PC-3 (cell line): ENCODE measurements around the gene NR2F6. TPM values are rescaled to one million over a fixed set of nuclear protein-coding genes. Genes with fewer than 3 reads are reported as not detected.
"Not testable (repeated sequence)": the region's sequence is repeated elsewhere in the genome, so short reads cannot be mapped to it uniquely, and the experiment has no call there.

Experiments
- ATAC-seq: fragments of 200-7000 bp; cut with Tn5 transposase; 2 replicates; pipeline ENCODE4 v1.9.1; 2020; ENCODE audit warnings: mild to moderate bottlenecking, moderate library complexity
- BruUV-seq: library from RNA; stranded (reverse); fragments of 400-500 nt; replicated peaks from 2 replicates; lab custom pipeline; 2021; lab: Mats Ljungman, UMichigan
- CTCF ChIA-PET: fragments of 300-600 bp; sonication (Branson Sonifier 250); formaldehyde crosslinking; loops from one replicate; lab custom pipeline; 2022; ENCODE audit warnings: antibody characterized with exemption; lab: Charles Lee
- POLR2A ChIA-PET: fragments of 300-600 bp; sonication (Branson Sonifier 250); formaldehyde crosslinking; loops from one replicate; lab custom pipeline; 2022; ENCODE audit warnings: antibody characterized with exemption; ENCODE audit not compliant: unreplicated experiment; lab: Charles Lee
- DNase-seq: peaks from one replicate; pipeline ENCODE4 v3.0.0-alpha.2; 2015
- H2AFZ ChIP-seq: fragments of 300-600 bp; sonication (generic); 2 replicates; pipeline ENCODE4 v1.6.0; 2016; ENCODE audit warnings: antibody characterized with exemption, low read length
- H3F3A ChIP-seq: fragments of 300-600 bp; sonication (generic); one replicate; pipeline ENCODE4 v1.6.0; 2017; ENCODE audit warnings: antibody characterized with exemption, low read length, control low read depth, mild to moderate bottlenecking; ENCODE audit not compliant: unreplicated experiment
- H3K27ac ChIP-seq: fragments of 300-600 bp; sonication (generic); 2 replicates; pipeline ENCODE4 v1.5.1; 2016; ENCODE audit warnings: mild to moderate bottlenecking, low read length
- H3K27me3 ChIP-seq: fragments of 300-600 bp; sonication (generic); 2 replicates; pipeline ENCODE4 v1.6.1; 2016; ENCODE audit warnings: low read length, mixed read lengths
- H3K36me3 ChIP-seq: fragments of 300-600 bp; sonication (generic); 2 replicates; pipeline ENCODE4 v1.6.1; 2016; ENCODE audit warnings: low read depth, mixed run types, low read length, mixed read lengths
- H3K4me1 ChIP-seq: fragments of 300-600 bp; sonication (generic); 2 replicates; pipeline ENCODE4 v1.5.1; 2016; ENCODE audit warnings: low read length; ENCODE audit not compliant: insufficient read depth
- H3K4me2 ChIP-seq: fragments of 300-600 bp; sonication (generic); 2 replicates; pipeline ENCODE4 v1.6.0; 2016; ENCODE audit warnings: low read length
- H3K4me3 ChIP-seq: fragments of 300-600 bp; sonication (generic); 2 replicates; pipeline ENCODE4 v1.5.1; 2016; ENCODE audit warnings: mild to moderate bottlenecking, low read length, mixed read lengths
- H3K79me2 ChIP-seq: fragments of 300-600 bp; sonication (generic); 2 replicates; pipeline ENCODE4 v1.6.1; 2017; ENCODE audit warnings: low read length, mixed read lengths
- H3K9ac ChIP-seq: fragments of 300-600 bp; sonication (generic); 2 replicates; pipeline ENCODE4 v1.6.0; 2016; ENCODE audit warnings: mild to moderate bottlenecking, low read length
- H3K9me2 ChIP-seq: fragments of 300-600 bp; sonication (generic); replicated peaks from 2 replicates; pipeline ENCODE4 v1.6.1; 2016; ENCODE audit warnings: mixed run types, low read length, mixed read lengths
- H3K9me3 ChIP-seq: fragments of 300-600 bp; sonication (generic); 2 replicates; pipeline ENCODE4 v1.6.1; 2016; ENCODE audit warnings: low read length, mixed read lengths
- H4K20me1 ChIP-seq: fragments of 300-600 bp; sonication (generic); 2 replicates; pipeline ENCODE4 v1.6.1; 2016; ENCODE audit warnings: low read length, mixed read lengths
- EZH2 ChIP-seq: fragments of 300-600 bp; sonication (generic); IDR thresholded peaks from one replicate; pipeline ENCODE4 v1.6.1; 2017; ENCODE audit warnings: antibody characterized with exemption, mild to moderate bottlenecking, low read length; ENCODE audit not compliant: unreplicated experiment
- EZH2phosphoT487 ChIP-seq: fragments of 300-600 bp; sonication (generic); IDR thresholded peaks from 2 replicates; pipeline ENCODE4 v1.6.1; 2018; ENCODE audit warnings: mild to moderate bottlenecking, antibody characterized with exemption, low read length, borderline replicate concordance
- intact Hi-C: fragments of 100-400 bp; cut with micrococcal nuclease; formaldehyde crosslinking; loops from 2 replicates; pipeline ENCODE4 v1.9.0; 2023
- total RNA-seq: library from RNA; depleted of rRNA; stranded (reverse); fragments of >200 nt; gene quantifications from 2 replicates; pipeline ENCODE4 v1.2.3, GENCODE V29; 2014
- TF ChIP-seq, protein P1 (sequence below): fragments of 300-600 bp; sonication (generic); conservative IDR thresholded peaks from 2 replicates; pipeline ENCODE4 v1.5.1; 2017; ENCODE audit warnings: antibody characterized with exemption, low read depth, mild to moderate bottlenecking, low read length

Gene NR2F6
- total RNA-seq, 1 experiment from 2014 or later = 134 TPM

DNA sequence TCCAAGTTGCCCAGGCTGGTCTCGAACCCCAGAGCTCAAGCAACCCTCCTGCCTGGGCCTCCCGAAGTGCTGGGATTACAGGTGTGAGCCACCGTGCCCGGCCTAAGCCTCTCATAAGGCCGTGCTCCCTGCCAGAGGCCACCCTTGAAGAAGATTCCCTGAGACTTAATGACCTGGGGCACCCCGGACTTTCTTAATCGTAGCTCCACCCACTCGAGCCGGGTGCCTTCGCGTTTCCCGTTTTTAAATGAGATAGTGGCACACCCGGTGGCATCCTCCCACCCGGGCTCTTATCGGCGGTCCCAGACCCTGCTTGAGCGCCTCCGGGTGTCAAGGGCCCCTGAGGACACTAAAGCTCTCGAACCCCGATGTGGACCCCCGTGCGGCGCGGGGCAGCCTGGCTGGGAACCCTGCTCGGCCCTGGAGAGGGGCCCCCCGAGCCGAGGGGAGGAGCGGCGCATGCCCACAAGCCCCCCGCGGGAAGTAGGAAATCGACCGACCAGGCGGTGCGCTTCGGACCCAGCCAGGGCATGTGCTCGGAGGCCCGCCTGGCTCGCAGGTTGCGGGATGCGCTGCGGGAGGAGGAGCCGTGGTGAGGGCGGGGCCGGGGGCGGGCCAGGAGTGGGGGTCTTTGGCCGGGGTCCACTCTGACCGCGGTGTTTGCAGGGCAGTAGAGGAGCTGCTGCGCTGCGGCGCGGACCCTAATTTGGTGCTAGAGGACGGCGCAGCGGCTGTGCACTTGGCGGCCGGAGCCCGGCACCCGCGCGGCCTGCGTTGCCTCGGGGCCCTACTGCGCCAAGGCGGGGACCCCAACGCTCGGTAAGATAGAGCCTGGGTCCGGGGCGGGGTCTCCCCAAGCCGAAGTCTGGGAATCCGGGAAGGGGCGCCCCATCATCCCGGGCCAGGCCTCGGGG lies 35.9 kb upstream of the NR2F6 start, which contains the start of gene ANKLE1:
TSS of gene ANKLE1 (plus strand) at position 511 of the 914 bp plus-strand sequence. CDS start at position 531, 20 bp downstream.
- peaks cover 6% of the 10 kb centered on the region; the same call in 1 of the 2 replicates for H3K36me3 ChIP-seq
- ATAC-seq (no peak), DNase-seq (no peak)
- no peaks in the 10 kb centered on the region for H4K20me1 ChIP-seq
- H3K27ac ChIP-seq = no peak within 1 kb of the TSS
- peak within 1 kb of the TSS; percentile 84 for H2AFZ ChIP-seq
- ChIA-PET CTCF (interaction anchor here (0.6 to 1.4 kb wide), 3 partner anchors 15 to 45 kb away, joined by 3 to 4 read pairs (median 3); partner anchors contain the start of gene DDA1), POLR2A (interaction anchor here (0.7 to 1.0 kb wide), 2 partner anchors 15 to 66 kb away, joined by 3 to 5 read pairs; partner anchors contain the start of gene USE1)
- H3K9me3 ChIP-seq = no peaks in the 10 kb centered on the region
- peak within 1 kb of the TSS; percentile 26 for H3K9ac ChIP-seq
- BruUV-seq = no TSS peak
- H3K9me2 ChIP-seq = no peaks in the 10 kb centered on the region
- no peaks in the 10 kb centered on the region for H3F3A ChIP-seq
- TF ChIP-seq EZH2 = no peak
- TF ChIP-seq EZH2phosphoT487 = no peak
- intact Hi-C loops = loop anchor here (1.0 to 2.0 kb wide), 3 partner anchors 20 to 214 kb away; no protein-coding TSS in a partner anchor
- peak within 1 kb of the TSS; percentile 57 for H3K4me3 ChIP-seq
- H3K4me2 ChIP-seq = peak within 1 kb of the TSS; percentile 81
- no peaks in the 10 kb centered on the region for H3K27me3 ChIP-seq
- no peaks in the 10 kb centered on the region for H3K79me2 ChIP-seq
- no peaks in the 10 kb centered on the region for H3K4me1 ChIP-seq

DNA sequence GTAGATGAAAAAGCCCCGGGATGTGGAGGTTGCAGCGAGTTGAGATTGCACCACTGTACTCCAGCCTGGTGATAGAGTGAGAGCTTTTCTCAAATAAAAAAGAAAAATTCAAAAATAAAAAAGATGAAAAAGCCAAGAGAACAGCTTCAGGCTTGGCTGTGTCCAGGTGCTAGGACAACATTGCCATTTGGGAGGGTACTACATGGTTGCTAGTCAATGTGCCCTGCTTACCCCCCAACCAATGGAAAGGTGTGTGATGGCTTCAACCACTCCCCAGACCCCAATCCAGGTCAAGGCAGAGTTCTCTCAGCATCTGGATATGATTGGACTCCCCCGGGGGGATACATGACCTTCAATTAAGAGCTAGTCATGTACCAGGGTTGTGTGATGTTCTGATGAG lies 33.7 kb upstream of the NR2F6 start:
- ATAC-seq (no peak), DNase-seq (no peak)
- no peaks in the 10 kb centered on the region for H3K9me2 ChIP-seq
- no peaks in the 10 kb centered on the region for H3K9me3 ChIP-seq
- no peaks in the 10 kb centered on the region for H3K27me3 ChIP-seq
- H3F3A ChIP-seq = no peaks in the 10 kb centered on the region
- H2AFZ ChIP-seq = no peak overlapping the region
- no peaks in the 10 kb centered on the region for H3K79me2 ChIP-seq
- no peak overlapping the region for H3K9ac ChIP-seq
- POLR2A ChIA-PET = no interaction called here
- TF ChIP-seq, protein P1, sequence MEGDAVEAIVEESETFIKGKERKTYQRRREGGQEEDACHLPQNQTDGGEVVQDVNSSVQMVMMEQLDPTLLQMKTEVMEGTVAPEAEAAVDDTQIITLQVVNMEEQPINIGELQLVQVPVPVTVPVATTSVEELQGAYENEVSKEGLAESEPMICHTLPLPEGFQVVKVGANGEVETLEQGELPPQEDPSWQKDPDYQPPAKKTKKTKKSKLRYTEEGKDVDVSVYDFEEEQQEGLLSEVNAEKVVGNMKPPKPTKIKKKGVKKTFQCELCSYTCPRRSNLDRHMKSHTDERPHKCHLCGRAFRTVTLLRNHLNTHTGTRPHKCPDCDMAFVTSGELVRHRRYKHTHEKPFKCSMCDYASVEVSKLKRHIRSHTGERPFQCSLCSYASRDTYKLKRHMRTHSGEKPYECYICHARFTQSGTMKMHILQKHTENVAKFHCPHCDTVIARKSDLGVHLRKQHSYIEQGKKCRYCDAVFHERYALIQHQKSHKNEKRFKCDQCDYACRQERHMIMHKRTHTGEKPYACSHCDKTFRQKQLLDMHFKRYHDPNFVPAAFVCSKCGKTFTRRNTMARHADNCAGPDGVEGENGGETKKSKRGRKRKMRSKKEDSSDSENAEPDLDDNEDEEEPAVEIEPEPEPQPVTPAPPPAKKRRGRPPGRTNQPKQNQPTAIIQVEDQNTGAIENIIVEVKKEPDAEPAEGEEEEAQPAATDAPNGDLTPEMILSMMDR = no peak
- TF ChIP-seq EZH2phosphoT487 = no peak
- no peak for TF ChIP-seq EZH2
- CTCF ChIA-PET = interaction anchor here (0.8 kb wide), 1 partner anchor 26 kb away, joined by 4 read pairs; the partner anchor contains the start of gene MRPL34
- no peak overlapping the region for H3K4me2 ChIP-seq
- BruUV-seq = no TSS peak
- no peaks in the 10 kb centered on the region for H4K20me1 ChIP-seq
- no peak overlapping the region for H3K27ac ChIP-seq
- H3K4me3 ChIP-seq = no peak overlapping the region
- intact Hi-C loops = no loop called here
- peaks cover 21% of the 10 kb centered on the region for H3K36me3 ChIP-seq
- no peaks in the 10 kb centered on the region for H3K4me1 ChIP-seq

DNA sequence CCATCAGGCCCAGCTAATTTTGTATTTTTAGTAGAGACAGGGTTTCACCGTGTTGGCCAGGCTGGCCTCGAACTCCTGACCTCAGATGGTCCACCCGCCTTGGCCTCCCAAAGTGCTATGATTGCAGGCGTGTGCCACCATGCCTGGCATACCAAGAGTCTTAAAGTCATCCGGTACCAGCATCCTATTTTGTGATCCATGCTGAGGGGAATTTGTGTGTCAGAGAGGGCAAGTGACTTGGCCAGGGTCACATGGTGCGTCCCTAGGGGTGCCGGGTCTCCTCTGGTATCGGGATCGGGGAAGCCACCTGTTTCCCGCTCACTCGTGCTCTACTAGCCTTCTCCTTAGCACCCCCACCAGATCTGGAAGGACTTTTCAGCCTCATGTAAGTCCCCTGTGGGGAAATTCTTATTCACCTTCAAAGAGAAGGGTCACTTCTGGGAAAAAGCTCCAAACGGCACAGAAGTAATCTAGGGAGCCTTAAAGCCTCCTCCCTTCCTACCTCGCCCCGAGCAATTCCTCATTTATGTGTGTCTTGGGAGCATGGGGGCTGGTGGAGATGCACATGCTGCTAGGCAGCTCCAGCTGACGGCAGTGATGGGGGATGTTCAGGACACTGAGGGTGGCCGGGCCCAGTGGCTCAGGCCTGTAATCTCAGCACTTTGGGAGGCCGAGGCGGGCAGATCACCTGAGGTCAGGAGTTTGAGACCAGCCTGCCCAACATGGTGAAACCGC lies 29.9 kb upstream of the NR2F6 start:
- ATAC-seq (no peak), DNase-seq (no peak)
- H3K27me3 ChIP-seq = no peaks in the 10 kb centered on the region
- no peak overlapping the region for H3K27ac ChIP-seq
- H3K9me3 ChIP-seq = no peaks in the 10 kb centered on the region
- H3K36me3 ChIP-seq = peaks cover 38% of the 10 kb centered on the region
- H3K4me2 ChIP-seq = no peak overlapping the region
- TF ChIP-seq, protein P1 = no peak
- no peak for TF ChIP-seq EZH2
- TF ChIP-seq EZH2phosphoT487 = no peak
- no TSS peak for BruUV-seq
- H3F3A ChIP-seq = no peaks in the 10 kb centered on the region
- intact Hi-C loops = no loop called here
- ChIA-PET POLR2A (no interaction called here), CTCF (no interaction called here)
- no peaks in the 10 kb centered on the region for H3K4me1 ChIP-seq
- no peak overlapping the region for H3K4me3 ChIP-seq
- no peaks in the 10 kb centered on the region for H4K20me1 ChIP-seq
- H3K79me2 ChIP-seq = no peaks in the 10 kb centered on the region
- H3K9me2 ChIP-seq = no peaks in the 10 kb centered on the region
- no peak overlapping the region for H3K9ac ChIP-seq
- H2AFZ ChIP-seq = no peak overlapping the region

DNA sequence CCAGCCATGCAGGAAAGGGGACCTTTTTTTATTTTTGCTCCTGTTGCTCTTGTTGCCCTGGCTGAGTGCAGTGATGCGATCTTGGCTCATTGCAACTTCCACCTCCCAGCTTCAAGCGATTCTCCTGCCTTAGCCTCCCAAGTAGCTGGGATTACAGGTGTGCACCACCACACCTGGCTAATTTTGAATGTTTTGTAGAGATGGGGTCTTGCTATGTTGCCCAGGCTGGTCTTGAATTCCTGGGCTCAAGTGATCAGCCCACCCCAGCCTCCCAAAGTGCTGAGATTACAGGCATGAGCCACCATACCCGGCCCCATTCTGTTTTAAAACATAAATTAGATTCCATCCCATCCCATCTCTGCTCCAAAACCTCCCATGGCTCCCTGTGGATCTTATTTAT lies 29.2 kb upstream of the NR2F6 start:
- H3K4me2 ChIP-seq, CTCF ChIA-PET, POLR2A ChIA-PET: not testable (repeated sequence)

More for the DNA sequence above, 29.2 kb upstream of the NR2F6 start:
- H3K27ac ChIP-seq, DNase-seq, intact Hi-C loops, H3K27me3 ChIP-seq, H3K4me3 ChIP-seq, H3K9me2 ChIP-seq, H4K20me1 ChIP-seq, H3K4me1 ChIP-seq, H2AFZ ChIP-seq, ATAC-seq, H3K9me3 ChIP-seq, BruUV-seq, H3F3A ChIP-seq, H3K79me2 ChIP-seq, H3K9ac ChIP-seq: not testable (repeated sequence)
- peaks cover 40% of the 10 kb centered on the region for H3K36me3 ChIP-seq
